ENCODE measurements around the gene FAM25A. TPM values are rescaled to one million over a fixed set of nuclear protein-coding genes. Genes with fewer than 3 reads are reported as not detected.

FAM25A gene
- total RNA-seq, 4 donors from 2014 or later, result not detected

- no peak for TF ChIP-seq EP300 (IDR thresholded peaks at IDR 0.05; ENCODE audit: low read depth)
- no peak for TF ChIP-seq CTCF (IDR thresholded peaks at IDR 0.05)
- no peak for TF ChIP-seq POLR2A (IDR thresholded peaks at IDR 0.05)
- TF ChIP-seq POLR2AphosphoS5 (IDR thresholded peaks at IDR 0.05), result no peak
- intact Hi-C loops (cut with DNase I; ENCODE audit: low total_unique reads) (no loop called here), in situ Hi-C loops (cut with MboI; ENCODE audit: low pct_ligation_motif_present in 1 of 4, low pct_unique_long_range_greater_than_20kb in 1 of 4, low sequenced_read_pairs in 3 of 4) (no loop called here)
- Histone ChIP-seq H3K9me3 (no peaks in the 10 kb centered on the region), H3K4me3 (no peak overlapping the region), H3K27ac (no peak overlapping the region), H3K4me1 (no peaks in the 10 kb centered on the region), H3K36me3 (peaks cover 0 to 31% (median 15%) of the 10 kb centered on the region in 4 donors), H3K27me3 (no peaks in the 10 kb centered on the region)
- no peak for DNase-seq
- 98 to 100% methylated on average over 3 to 6 of the region's 6 CpGs for WGBS, 2 donors (ENCODE audit: low coverage in 1 of 2)
Observed at GRCh38 chr10:87045434-87045938, 25.4 kb downstream of the FAM25A start.

GRCh38 chr10:87053111-87053510, 33.0 kb downstream of the FAM25A start:
- Histone ChIP-seq H3K4me3 (no peak overlapping the region), H3K4me1 (no peaks in the 10 kb centered on the region), H3K27me3 (no peaks in the 10 kb centered on the region), H3K36me3 (peaks cover 0 to 74% (median 29%) of the 10 kb centered on the region in 4 donors), H3K27ac (no peak overlapping the region), H3K9me3 (no peaks in the 10 kb centered on the region)
- no peak for DNase-seq
- intact Hi-C loops (cut with DNase I; ENCODE audit: low total_unique reads), result no loop called here
- 32 to 76% methylated on average over 3 of the region's 3 CpGs for WGBS, 2 donors (ENCODE audit: low coverage in 1 of 2)
- in situ Hi-C loops (cut with MboI; ENCODE audit: low pct_ligation_motif_present in 1 of 4, low pct_unique_long_range_greater_than_20kb in 1 of 4, low sequenced_read_pairs in 3 of 4), result no loop called here
- no peak for TF ChIP-seq EP300 (IDR thresholded peaks at IDR 0.05; ENCODE audit: low read depth)
- no peak for TF ChIP-seq POLR2A (IDR thresholded peaks at IDR 0.05)
- no peak for TF ChIP-seq CTCF (IDR thresholded peaks at IDR 0.05)
- no peak for TF ChIP-seq POLR2AphosphoS5 (IDR thresholded peaks at IDR 0.05)

- no peak for DNase-seq
- in situ Hi-C loops (cut with MboI; ENCODE audit: low pct_ligation_motif_present in 1 of 4, low pct_unique_long_range_greater_than_20kb in 1 of 4, low sequenced_read_pairs in 3 of 4) (no loop called here), intact Hi-C loops (cut with DNase I; ENCODE audit: low total_unique reads) (no loop called here)
- WGBS, 2 donors (ENCODE audit: low coverage in 1 of 2), result 90 to 93% methylated on average over 2 to 7 of the region's 7 CpGs
- Histone ChIP-seq H3K27ac (no peak overlapping the region), H3K4me1 (no peaks in the 10 kb centered on the region), H3K9me3 (no peaks in the 10 kb centered on the region), H3K36me3 (peaks cover 0 to 75% (median 29%) of the 10 kb centered on the region in 4 donors), H3K27me3 (no peaks in the 10 kb centered on the region), H3K4me3 (no peak overlapping the region)
- TF ChIP-seq POLR2AphosphoS5 (IDR thresholded peaks at IDR 0.05) (no peak), CTCF (IDR thresholded peaks at IDR 0.05) (no peak), EP300 (IDR thresholded peaks at IDR 0.05; ENCODE audit: low read depth) (no peak), POLR2A (IDR thresholded peaks at IDR 0.05) (no peak)
Observed at GRCh38 chr10:87053577-87054181, 33.6 kb downstream of the FAM25A start.

GRCh38 chr10:87054373-87055295, 34.5 kb downstream of the FAM25A start:
- WGBS, 2 donors (ENCODE audit: low coverage in 1 of 2), result 66 to 68% methylated on average over 6 to 7 of the region's 7 CpGs
- H3K9me3 ChIP-seq, result no peaks in the 10 kb centered on the region
- TF ChIP-seq POLR2A (IDR thresholded peaks at IDR 0.05) (no peak), POLR2AphosphoS5 (IDR thresholded peaks at IDR 0.05) (no peak), EP300 (IDR thresholded peaks at IDR 0.05; ENCODE audit: low read depth) (no peak), CTCF (IDR thresholded peaks at IDR 0.05) (no peak)
- intact Hi-C loops (cut with DNase I; ENCODE audit: low total_unique reads), result no loop called here
- no peaks in the 10 kb centered on the region for H3K4me1 ChIP-seq
- DNase-seq, result no peak
- H3K27ac ChIP-seq, result peak overlapping the region in 1 of 4 donors; percentile 2
- H3K27me3 ChIP-seq, result no peaks in the 10 kb centered on the region
- H3K36me3 ChIP-seq, result peaks cover 0 to 75% (median 29%) of the 10 kb centered on the region in 4 donors
- H3K4me3 ChIP-seq, result no peak overlapping the region
- in situ Hi-C loops (cut with MboI; ENCODE audit: low pct_ligation_motif_present in 1 of 4, low pct_unique_long_range_greater_than_20kb in 1 of 4, low sequenced_read_pairs in 3 of 4), result no loop called here

Measured in transverse colon (tissue), 4 donors.